ENCODE measurements around the gene SELENOS.

SELENOS gene, protein sequence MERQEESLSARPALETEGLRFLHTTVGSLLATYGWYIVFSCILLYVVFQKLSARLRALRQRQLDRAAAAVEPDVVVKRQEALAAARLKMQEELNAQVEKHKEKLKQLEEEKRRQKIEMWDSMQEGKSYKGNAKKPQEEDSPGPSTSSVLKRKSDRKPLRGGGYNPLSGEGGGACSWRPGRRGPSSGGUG

DNA sequence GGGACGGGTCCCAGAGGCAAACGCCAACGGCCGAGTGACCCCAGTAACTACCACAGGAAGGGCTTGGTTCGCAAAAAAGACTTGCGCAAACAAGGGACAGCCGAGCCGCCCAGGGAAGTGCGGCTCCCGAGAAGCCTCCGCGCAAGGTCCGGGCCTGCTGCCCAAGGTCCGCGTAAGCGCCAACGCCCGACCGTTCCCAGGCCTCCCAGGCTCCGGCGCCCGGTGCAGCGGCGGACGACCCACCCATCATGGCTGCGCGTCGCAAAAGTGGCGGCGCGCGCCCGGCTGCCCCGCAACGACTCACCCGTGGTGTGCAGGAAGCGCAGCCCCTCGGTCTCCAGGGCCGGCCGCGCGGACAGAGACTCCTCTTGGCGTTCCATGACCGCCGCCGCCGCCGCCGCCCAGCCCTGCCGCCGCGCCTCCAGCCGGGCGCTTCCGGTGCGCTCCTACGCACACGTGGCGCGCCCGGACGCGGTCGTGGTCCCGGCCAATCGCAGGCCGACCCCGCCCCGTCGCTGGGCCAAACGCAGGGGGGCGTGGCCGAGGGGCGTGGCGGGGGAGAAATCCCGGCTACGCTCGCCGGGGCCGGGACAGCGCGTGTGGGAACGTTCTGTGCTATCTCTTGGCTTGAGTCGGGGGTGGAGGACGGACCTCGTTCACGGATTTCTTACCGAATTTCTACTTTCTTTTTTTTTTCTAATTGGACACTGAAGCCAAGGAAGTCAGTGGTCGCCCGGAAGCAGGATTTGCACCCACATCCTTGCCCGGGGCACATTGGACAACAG is at the start of gene SELENOS:
TSS of gene SELENOS (minus strand) at position 448 of the 785 bp plus-strand sequence. CDS start at position 380, 68 bp downstream.
- DNase-seq = peak; percentile 84 to 86

DNA sequence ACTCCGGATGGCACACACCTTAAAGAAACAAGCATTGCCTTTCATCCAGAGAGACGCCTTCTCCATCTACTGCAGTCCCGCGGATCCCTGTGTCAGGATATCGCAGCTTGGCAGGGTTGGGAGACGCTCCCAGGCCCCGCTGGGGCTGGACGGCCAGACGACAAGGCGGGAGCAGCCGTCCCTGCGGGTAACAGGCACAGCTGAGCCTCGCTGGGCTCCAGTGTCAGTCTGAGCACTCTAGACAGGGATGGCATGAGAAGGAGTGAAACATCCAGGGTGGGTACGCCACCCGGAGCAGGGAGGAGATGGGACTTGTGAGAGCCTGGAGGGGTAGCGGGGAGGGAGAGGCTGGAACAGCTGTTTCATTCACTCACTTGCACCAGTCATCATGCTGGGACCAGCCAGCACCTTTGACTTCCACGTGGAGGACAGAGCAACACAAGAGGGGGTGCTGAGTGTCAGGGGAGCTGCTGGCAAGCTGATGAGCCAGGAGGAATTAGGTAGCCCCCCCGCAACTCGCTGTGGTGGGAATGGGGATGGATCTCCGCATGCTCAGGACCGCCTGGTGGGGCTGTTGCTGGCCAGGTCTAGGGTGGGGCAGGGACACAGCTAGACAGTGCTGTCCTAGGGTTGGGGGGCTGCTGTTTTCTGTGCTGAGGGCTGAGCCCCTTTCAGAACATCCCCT is 49.3 kb upstream of the SELENOS start:
- DNase-seq = no peak

DNA sequence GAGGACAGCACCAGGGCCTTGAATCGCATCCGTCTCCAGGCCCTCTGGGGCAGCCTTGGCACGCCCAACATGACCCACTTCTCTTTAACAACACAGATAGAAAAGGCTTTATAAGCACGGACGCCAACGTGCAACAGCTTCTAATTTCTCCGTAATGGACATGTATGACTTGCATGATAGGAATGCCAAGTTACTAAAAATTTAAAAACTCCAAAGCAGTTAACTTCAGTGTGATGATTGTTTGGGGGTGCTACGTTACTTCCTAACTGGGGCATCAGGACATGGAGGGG is 48.7 kb upstream of the SELENOS start:
- no peak for DNase-seq

DNA sequence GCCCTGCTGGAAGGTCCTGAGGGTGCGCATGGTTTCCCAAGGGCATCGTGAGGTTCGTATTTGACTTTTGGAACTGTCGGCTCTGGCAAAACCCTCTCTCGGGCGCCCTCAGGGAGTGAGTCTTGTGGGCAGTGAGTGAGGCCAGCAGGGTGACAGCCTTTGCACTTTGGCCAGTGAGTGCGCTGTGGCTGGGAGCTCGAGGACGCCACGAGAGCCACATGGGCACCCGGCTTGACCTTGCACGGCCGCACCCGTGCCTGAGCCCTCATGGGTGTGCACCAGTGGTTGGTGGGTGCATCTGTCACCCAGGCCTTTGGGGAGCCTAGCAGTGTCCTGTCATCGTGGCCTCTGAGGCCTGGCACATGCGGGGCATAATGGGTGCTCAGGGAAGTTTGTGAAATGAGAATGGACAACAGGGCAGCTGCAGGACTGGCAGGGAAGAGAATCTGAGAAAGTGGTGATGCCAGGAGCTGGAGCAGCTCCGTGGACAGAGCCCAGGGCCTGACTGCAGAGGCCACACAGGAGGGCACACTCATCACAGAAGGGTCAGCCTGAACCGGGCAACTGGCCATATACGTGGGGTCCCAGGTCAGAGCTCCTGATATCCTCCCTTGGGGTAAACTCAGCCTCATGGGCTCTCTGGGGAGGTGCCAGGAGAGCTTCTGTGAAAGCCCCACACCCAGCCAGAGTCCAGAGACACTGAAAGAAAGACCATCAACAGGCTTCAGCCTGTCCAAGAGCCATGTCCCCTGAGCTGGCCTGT is 48.2 kb upstream of the SELENOS start:
- DNase-seq = no peak

DNA sequence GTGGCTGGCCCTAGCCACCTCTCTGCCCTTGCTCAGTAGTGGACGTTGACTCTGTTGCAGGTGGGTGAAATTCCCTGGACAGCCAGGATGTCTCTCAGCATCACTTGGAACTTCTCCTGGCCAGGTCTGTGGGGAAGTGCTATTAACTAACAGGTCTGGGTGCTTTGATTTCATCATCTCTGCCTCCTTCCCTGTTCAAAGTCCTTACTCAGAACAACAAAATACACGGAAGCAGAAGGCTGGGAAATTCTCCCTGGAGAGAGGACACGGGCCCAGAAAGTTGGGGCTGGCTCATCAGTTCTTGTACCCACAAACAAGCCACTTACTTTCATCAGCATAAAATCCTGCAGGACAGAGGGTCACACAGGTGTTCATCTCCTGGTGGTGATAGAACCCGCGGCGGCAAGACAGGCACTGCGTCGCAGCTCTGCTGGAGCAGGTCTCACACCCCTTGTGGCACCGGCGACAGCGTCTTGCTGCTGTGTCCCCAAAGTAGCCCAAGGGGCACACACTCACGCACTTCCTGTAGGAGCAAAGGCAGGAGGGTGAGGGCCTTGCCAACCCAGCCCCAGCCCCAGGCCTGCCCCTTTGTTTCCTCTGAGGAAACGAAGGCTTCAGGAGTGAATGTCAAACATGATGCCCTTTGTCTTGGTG is 47.4 kb upstream of the SELENOS start:
- DNase-seq = no peak

DNA sequence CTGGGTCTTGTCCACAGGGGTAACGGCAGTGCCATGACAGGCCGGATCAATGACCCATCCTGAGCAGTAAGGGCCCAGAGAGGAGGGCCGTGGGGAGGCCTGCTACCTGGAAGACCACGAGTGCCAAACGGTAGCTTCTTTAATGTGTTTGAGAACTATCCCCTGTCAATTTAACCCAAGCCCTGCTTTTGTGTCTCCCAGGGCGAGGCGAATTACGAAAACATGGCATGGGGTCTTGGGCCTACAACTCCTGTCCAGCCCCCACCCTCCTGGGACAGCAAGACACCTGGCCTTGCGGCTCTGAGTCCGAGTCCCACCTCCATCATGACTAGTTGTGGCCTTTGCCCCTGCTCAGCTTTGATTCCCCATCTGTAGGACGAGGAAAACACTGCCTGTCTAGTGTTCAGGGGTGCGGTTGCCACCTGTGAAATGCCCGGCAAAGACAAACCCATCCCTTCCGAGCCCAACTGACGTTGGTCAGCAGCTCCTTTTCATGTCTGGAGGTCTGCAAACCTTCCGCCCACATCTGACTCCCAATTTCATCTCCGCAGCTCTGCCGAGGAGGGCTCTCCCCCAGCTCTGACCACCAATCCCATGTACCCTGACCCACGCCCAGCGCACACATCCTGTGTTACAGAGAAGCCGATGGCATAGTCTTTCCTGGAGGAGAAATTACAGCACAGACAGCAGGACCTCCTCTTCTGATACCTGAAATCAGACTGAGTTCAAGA is 46.7 kb upstream of the SELENOS start:
- DNase-seq = no peak

DNA sequence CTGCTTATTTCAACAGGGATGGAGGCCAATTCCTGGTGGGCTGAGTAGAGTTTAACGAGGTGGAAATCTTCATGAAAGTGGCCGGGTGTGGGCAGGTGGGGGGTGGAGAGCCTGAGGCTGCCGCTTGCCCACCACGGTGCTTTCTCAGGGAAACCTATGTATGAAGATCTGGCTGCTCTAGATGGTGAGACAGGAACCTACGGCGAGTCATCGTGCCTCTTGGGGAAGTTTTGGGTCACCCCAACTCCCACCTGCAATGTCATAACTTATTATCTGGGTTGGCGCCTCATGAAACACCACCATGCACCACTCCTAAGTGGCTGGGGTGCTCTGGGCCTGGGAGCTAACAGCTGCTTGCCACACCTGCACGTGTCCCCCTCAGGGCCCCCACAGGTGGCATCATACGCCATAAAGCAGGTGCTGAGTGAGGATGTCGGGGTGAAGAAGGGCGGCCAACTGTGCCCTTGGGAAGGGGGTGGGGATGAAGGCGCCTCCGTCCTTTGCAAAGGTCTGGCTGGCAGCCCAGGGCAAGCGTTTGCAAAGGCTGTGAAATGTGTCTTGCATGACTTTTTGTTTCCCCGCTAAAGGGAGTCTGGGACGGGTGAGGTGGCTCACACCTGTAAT is 45.7 kb upstream of the SELENOS start:
- DNase-seq = no peak

DNA sequence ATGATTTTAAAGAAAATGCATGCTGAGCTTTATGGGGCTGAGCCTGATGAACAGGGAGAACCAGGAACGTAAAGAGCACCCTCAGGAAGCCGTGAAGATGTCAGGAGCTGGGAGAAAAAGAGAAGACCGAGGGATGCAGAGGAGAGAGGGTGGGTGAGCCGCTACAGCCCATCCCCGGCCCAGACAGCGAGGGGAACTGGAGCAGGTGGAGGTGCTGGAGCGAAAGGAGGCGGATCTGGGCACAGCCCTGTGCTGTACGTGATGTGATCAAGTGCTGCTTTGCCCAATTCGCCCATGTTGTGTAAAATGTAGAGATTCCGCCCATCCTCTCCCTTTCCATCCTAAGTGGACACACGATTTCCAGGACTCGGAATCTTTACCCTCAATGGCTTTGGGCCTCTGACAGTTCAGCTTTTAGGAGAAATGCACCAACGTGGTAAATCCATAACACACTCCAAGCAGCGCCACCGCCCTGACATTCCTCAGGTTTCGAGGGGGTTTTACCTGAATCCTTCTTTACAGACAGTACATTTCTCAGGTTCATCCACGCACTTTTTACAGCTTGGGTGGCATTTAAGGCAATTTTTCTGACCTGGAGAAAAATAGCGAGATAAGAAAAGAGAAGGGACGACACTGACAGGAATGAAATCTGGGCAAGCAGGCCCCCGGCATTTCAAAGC is 44.9 kb upstream of the SELENOS start:
- DNase-seq = no peak

DNA sequence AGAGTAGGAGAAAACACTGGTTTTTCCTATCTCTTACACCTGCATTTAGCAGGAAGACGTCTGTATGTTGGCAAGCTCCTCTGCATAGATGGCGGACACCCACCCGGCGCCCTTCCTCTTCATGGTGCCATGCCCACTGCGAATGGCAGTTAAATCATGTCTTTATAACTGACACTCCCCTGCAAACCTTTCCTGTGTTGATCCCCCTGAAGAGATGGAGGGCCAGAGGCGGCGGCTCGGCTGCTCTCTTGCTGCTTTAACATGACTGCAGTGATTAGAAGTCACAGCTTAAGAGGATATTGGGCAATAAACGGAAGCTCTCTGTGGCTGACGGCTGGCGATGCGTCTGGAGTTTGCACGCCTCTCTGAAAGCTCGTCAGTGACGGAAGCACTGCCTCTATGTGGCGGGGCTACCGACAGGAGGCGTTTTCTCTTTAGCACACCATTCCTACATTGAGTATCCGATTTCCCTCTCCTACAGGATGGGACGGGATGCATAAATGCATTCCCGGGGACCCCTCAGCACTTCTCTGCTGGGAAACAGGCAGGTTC is 43.3 kb upstream of the SELENOS start:
- DNase-seq = peak; percentile 68 to 79

DNA sequence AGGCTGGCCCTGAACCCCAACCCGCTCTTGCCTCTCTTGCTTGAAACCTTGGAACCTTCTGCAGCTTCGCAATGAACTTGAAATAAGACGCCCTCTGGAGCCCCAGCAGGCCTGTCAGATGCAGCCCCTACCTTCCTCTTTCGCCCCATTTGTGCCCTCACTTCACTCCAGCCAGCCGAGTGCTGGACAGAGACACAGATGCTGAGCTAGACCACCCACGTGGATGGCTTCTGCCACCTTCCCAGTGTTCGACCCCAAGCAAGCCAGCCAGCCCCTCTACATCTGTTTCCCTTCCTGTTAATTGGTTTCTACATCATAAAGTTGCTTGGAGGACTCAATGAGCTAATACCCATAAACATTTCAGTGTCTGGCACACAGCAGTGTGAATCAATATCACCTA is 41.6 kb upstream of the SELENOS start:
- DNase-seq = no peak

DNA sequence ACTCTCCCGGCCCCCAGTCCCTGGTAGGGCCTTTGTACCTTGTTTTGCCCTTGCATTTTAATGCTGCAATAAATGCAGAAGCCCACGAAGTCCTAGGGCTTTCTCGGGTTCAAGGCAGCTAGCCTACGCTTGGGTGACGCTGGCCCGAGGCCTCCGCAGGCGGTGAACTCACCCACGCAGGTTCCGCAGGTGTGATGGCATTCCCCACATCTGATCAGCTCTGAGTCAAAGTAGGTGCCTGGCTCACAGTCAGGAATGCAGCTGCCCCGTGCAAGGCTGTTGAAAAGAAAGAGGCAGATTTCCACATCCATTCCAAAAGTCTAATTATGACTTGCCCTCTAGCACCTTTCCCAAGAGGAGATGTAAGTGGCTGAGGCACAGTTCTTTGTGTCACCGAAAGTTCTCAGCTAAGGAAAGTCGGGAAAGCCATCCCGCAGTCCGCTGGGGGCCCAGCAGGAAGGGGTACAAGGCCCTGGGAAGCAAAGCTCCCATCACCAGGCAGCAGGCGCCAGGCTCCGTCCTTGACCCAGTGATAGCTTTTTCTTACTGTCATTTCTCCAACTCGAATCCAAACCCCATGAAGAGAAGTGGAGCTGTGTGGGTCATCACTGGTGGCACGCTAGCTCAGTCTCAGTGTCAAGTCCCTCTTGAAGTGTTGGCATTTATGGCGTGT is 41.0 kb upstream of the SELENOS start:
- DNase-seq = no peak

DNA sequence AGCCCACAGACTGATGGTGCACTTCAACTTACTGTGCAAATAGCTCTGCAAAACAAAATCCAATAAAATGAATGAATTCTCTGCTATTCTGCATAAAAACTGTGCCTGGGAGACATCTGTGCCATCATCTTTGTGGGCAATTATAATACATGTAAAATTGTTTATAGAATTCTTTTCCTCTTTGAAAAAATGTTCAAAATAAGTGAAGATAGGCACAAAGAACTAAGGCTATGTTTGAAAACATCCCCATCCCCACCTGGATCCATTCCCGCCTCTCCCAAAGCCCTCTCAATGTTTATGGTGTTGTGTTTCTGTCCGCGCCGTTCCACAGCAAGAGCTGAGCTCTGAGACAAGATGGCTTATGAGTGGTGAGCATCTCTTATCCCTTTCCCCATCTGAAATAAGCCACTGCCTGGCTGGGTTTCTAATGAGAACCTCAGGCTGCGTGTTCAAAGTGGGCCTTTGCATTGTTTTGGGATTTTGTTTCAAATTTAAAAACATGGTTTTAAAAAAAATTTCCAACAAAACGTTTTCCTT is 40.1 kb upstream of the SELENOS start:
- no peak for DNase-seq

DNA sequence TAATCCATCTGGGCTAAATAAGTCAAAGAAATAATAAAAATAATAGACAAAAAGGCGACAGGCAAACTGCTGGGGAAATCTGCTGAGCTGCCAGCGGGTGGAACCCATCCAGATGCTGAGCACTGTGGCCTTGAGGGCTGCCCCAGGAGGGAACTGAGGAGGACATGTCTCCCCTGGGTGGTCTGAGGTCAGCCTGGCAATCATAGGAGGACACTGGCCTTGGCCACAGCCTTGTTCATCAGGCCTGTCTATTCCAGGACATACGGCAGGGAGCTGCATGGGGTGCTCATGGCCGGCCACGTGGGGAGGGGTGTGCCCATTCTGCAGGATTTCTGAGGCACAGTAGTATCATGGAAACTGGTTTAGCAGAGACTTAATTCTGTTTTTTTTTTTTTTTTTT is 39.2 kb upstream of the SELENOS start:
- DNase-seq = no peak

DNA sequence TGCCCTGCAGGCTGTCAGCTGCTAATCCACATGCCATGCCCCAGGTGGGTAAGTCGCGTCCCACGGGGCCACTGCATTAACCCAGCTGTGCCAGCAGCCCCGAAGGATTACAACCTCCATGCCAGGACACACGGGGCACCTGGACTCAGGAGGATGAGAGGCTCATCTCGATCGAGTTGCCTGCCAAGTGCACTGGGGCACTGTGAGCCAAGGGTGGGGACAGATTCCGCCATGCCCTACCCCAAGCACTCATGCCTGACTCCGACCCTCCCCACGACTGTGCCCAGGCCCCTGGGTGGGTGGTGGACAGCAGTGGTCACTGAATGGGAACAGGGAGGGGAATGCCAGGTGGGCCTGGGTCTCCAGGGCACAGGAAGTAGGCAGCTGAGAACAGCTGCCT is 38.5 kb upstream of the SELENOS start:
- no peak for DNase-seq

DNA sequence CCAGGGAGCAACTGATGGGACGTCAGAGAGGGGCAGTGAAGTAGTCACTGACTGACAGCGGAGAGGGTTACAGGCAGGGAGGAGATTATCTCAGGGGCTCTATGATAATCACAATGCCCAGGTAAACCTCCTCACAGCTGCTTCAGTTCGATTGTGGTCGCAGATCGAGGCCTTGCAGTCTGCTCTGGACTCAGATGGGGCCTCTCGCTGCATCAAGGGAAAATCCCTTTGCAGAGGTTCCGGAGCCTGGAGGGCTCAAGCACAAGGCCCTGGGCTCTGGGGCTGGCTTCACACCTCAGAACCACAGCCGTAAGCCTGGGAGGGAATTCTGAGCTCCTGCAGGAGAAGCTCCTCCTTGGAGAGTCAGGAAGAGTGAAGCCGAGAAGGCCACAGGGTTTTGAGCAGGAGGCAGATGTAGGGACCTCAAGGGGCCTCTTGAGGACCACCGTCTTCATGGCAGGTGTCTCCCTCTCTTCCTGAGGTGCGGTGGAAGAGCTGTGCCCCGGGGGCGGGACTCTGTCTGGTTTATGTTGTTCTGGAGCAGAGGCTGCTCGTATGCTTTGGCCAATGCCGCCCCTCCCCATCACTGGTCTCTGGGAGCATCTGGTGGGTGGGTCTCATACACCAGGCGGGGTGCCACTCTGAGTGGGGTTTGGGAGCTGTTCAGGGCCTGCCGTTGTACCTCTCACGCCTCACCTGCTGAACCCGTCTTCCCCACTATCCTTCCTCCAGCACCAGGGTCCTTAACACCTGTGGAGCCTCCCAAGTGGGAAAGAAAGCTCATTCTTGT is 37.2 kb upstream of the SELENOS start:
- no peak for DNase-seq

DNA sequence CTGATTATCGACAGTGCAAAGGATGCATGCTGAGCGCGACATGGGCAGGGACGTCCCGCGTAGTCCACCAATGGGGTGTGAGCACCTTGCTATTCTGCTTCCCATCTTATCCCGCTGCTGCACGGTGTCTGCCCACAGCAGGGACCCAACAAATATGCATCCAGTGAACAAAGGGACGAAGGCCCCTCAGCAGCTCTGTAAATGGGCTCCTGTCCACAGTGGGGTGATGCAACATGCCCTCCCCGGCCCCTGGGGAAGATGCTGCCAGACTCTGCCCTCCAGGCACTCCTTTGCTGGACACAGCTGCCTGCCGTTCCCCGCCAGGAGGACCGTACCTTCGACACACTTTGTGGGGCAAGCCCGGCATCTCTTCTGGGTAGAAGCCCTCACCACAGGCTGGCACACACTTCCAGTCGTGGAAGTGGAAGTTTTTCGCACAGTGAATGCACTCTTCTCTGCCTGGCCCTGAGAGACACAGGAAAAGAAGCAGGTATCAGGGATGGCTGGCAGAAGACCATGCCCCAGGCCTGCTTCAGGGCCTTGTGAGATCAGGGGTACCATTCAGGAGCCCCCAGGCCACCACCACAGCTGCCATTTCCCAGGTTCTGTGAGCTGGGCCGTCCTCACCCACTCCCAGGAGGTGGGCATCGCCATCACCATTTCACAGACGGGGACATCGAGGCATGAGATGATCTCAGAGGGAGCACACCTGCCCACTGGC is 35.9 kb upstream of the SELENOS start:
- no peak for DNase-seq

DNA sequence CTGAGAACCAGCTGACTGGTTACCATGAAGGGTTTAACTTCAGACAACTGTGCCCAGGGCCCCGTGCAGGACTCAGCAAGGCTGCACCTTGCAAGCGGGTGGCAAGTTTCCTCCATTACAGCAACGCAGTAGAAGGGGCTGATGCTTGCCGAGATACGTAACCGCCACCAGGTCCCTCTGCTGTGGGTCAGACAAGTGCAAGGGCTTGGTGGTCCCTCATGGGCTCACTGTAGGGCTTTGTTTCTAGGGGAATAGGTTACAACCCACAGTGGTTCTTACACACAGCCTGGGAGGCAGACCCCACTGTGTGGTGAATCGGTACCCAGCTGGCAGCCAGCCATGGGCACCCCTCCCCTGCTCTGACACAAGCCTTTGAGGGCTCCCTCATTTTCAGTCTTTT is 33.2 kb upstream of the SELENOS start:
- DNase-seq = no peak

DNA sequence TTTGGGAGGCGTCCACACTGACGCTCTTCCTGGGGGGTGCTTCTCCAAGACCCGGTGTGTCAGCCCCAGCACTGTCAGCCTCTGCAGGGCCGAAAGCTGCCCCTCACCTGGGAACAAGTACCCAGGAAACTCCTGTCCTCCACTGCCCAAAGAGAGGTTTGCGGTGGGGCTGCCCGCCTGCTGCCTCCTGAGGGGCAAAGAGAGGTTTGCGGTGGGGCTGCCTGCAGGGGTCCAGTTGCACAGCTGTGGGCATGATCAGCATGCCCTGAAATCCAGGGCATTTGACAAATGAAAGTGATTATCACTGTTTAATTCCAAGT is 32.8 kb upstream of the SELENOS start:
- no peak for DNase-seq
